Measurements from ENCODE around the gene FGF8.

FGF8 gene

GRCh38 chr10:101776161-101776817, 375 bp upstream of the FGF8 start:
- TF ChIP-seq CTCF (IDR thresholded peaks at IDR 0.05; ENCODE audit: low read depth, low read length) = no peak
- Histone ChIP-seq H3K4me1 (peaks cover 4% of the 10 kb centered on the region), H3K36me3 (no peaks in the 10 kb centered on the region; the same call in 1 of the 2 replicates), H3K4me3 (ENCODE audit: low read depth, low read length) (no peak overlapping the region), H3K27me3 (peaks cover 29% of the 10 kb centered on the region), H3K9me3 (no peaks in the 10 kb centered on the region)
- DNase-seq = no peak

- no peaks in the 10 kb centered on the region for H3K36me3 ChIP-seq
- no peak for TF ChIP-seq CTCF (IDR thresholded peaks at IDR 0.05; ENCODE audit: low read depth, low read length)
- H3K27me3 ChIP-seq = peaks cover 29% of the 10 kb centered on the region
- no peak overlapping the region for H3K4me3 ChIP-seq (ENCODE audit: low read depth, low read length)
- DNase-seq = no peak
- no peaks in the 10 kb centered on the region for H3K4me1 ChIP-seq
- H3K9me3 ChIP-seq = no peaks in the 10 kb centered on the region
These were observed 1.2 kb downstream of the FGF8 start for GRCh38 chr10:101774589-101775272.

- no peak overlapping the region for H3K4me3 ChIP-seq (ENCODE audit: low read depth, low read length)
These were observed 1.9 kb downstream of the FGF8 start for GRCh38 chr10:101773923-101774588.

GRCh38 chr10:101772895-101773761, 2.8 kb downstream of the FGF8 start:
- no peak for TF ChIP-seq CTCF (IDR thresholded peaks at IDR 0.05; ENCODE audit: low read depth, low read length)
- Histone ChIP-seq H3K4me3 (ENCODE audit: low read depth, low read length) (no peak overlapping the region), H3K36me3 (no peaks in the 10 kb centered on the region), H3K27me3 (peaks cover 29% of the 10 kb centered on the region), H3K4me1 (no peaks in the 10 kb centered on the region), H3K9me3 (no peaks in the 10 kb centered on the region)
- no peak for DNase-seq

More at GRCh38 chr10:101773923-101774588, 1.9 kb downstream of the FGF8 start:
- DNase-seq = no peak
- H3K4me1 ChIP-seq = no peaks in the 10 kb centered on the region
- no peaks in the 10 kb centered on the region for H3K36me3 ChIP-seq
- TF ChIP-seq CTCF (IDR thresholded peaks at IDR 0.05; ENCODE audit: low read depth, low read length) = no peak
- peaks cover 29% of the 10 kb centered on the region for H3K27me3 ChIP-seq
- H3K9me3 ChIP-seq = no peaks in the 10 kb centered on the region

- Histone ChIP-seq H3K36me3 (no peaks in the 10 kb centered on the region), H3K9me3 (no peaks in the 10 kb centered on the region), H3K4me3 (ENCODE audit: low read depth, low read length) (no peak overlapping the region), H3K27me3 (peaks cover 29% of the 10 kb centered on the region), H3K4me1 (no peaks in the 10 kb centered on the region)
- no peak for TF ChIP-seq CTCF (IDR thresholded peaks at IDR 0.05; ENCODE audit: low read depth, low read length)
- no peak for DNase-seq
These were observed 3.7 kb downstream of the FGF8 start for GRCh38 chr10:101772017-101772894.

All from BE2C (cell line).